ENCODE measurements around the gene MYO9B. TPM values are rescaled to one million over a fixed set of nuclear protein-coding genes. Genes with fewer than 3 reads are reported as not detected.

Gene MYO9B
- total and polyA plus RNA-seq, 11 donors: 24.2 to 89.4 (median 31.3) TPM

- H3K9me3 ChIP-seq: peaks cover 0 to 4% (median 0%) of the 10 kb centered on the region in 12 donors
- H3K4me1 ChIP-seq: peaks cover 0 to 25% (median 8%) of the 10 kb centered on the region in 12 donors
- intact Hi-C loops (cut with DNase I): loop anchor here in 4 of 10 donors (2.0 to 5.0 kb wide), 5 partner anchors 108 to 216 kb away; partner anchors contain the start of gene ANKLE1 (in 1 of the 4)
- H3K36me3 ChIP-seq: peaks cover 0 to 29% (median 5%) of the 10 kb centered on the region in 9 donors
- no peak overlapping the region for H3K27ac ChIP-seq
- TF ChIP-seq POLR2A (IDR thresholded peaks at IDR 0.05) (no peak), CTCF (IDR thresholded peaks at IDR 0.05) (no peak)
- DNase-seq: no peak
- ATAC-seq: no peak
- no peaks in the 10 kb centered on the region for H3K27me3 ChIP-seq
- no peak overlapping the region for H3K4me3 ChIP-seq
- 79 to 85% (median 84%) methylated on average over 9 of the region's 9 CpGs for WGBS, 4 donors
These were observed 6.4 kb upstream of the MYO9B start for GRCh38 chr19:17069193-17069592.

- Histone ChIP-seq H3K4me1 (peaks cover 0 to 32% (median 16%) of the 10 kb centered on the region in 12 donors), H3K27me3 (no peaks in the 10 kb centered on the region), H3K9me3 (no peaks in the 10 kb centered on the region), H3K36me3 (peaks cover 0 to 29% (median 5%) of the 10 kb centered on the region in 9 donors), H3K27ac (peak overlapping the region in 5 of 12 donors; percentile 15 to 60 (median 46)), H3K4me3 (no peak overlapping the region)
- TF ChIP-seq CTCF (IDR thresholded peaks at IDR 0.05): no peak
- TF ChIP-seq POLR2A (IDR thresholded peaks at IDR 0.05): no peak
- intact Hi-C loops (cut with DNase I): loop anchor here in 3 of 10 donors (10.0 kb wide), 3 partner anchors 154 to 194 kb away; partner anchors contain the start of genes BABAM1 (in 1 of the 3), OCEL1 (in 1 of the 3) and USHBP1 (in 1 of the 3)
- ATAC-seq (no peak), DNase-seq (no peak)
- 83 to 91% (median 89%) methylated on average over 12 of the region's 12 CpGs for WGBS, 4 donors
These were observed 5.2 kb upstream of the MYO9B start for GRCh38 chr19:17070421-17070820.

GRCh38 chr19:17070912-17071311 lies 4.7 kb upstream of the MYO9B start:
- Histone ChIP-seq H3K27ac (peak overlapping the region in 6 of 12 donors; percentile 1 to 60 (median 43)), H3K9me3 (no peaks in the 10 kb centered on the region), H3K4me3 (no peak overlapping the region), H3K27me3 (no peaks in the 10 kb centered on the region), H3K36me3 (peaks cover 0 to 29% (median 5%) of the 10 kb centered on the region in 9 donors), H3K4me1 (peaks cover 0 to 32% (median 16%) of the 10 kb centered on the region in 12 donors)
- TF ChIP-seq POLR2A (IDR thresholded peaks at IDR 0.05) (no peak), CTCF (IDR thresholded peaks at IDR 0.05) (no peak)
- ATAC-seq (no peak), DNase-seq (no peak)
- 51 to 75% (median 64%) methylated on average over 7 of the region's 7 CpGs for WGBS, 4 donors
- intact Hi-C loops (cut with DNase I): loop anchor here in 3 of 10 donors (10.0 kb wide), 3 partner anchors 154 to 194 kb away; partner anchors contain the start of genes BABAM1 (in 1 of the 3), OCEL1 (in 1 of the 3) and USHBP1 (in 1 of the 3)

- ATAC-seq (no peak), DNase-seq (no peak)
- intact Hi-C loops (cut with DNase I): loop anchor here in 3 of 10 donors (10.0 kb wide), 3 partner anchors 151 to 191 kb away; partner anchors contain the start of genes BABAM1 (in 1 of the 3), OCEL1 (in 1 of the 3) and USHBP1 (in 1 of the 3)
- H3K27ac ChIP-seq: peak overlapping the region in 7 of 12 donors; percentile 60 to 91 (median 82)
- no peaks in the 10 kb centered on the region for H3K27me3 ChIP-seq
- no peak for TF ChIP-seq CTCF (IDR thresholded peaks at IDR 0.05)
- no peak for TF ChIP-seq POLR2A (IDR thresholded peaks at IDR 0.05)
- no peaks in the 10 kb centered on the region for H3K9me3 ChIP-seq
- 52 to 68% (median 58%) methylated on average over 12 to 18 of the region's 18 CpGs for WGBS, 4 donors
- H3K36me3 ChIP-seq: peaks cover 0 to 22% (median 0%) of the 10 kb centered on the region in 9 donors
- H3K4me1 ChIP-seq: peaks cover 0 to 56% (median 35%) of the 10 kb centered on the region in 12 donors
- peak overlapping the region; percentile 47 to 92 (median 74) for H3K4me3 ChIP-seq
These were observed 1.5 kb upstream of the MYO9B start for GRCh38 chr19:17073869-17074633.

Measured in heart left ventricle (tissue), 16 donors.